GM21367 (cell line): ENCODE measurements around the gene SYCP3.

Experiments
- ATAC-seq: cut with Tn5 transposase; IDR thresholded peaks from one replicate; pipeline ENCODE4 v1.9.1; 2021; ENCODE audit not compliant: unreplicated experiment

Gene SYCP3

DNA sequence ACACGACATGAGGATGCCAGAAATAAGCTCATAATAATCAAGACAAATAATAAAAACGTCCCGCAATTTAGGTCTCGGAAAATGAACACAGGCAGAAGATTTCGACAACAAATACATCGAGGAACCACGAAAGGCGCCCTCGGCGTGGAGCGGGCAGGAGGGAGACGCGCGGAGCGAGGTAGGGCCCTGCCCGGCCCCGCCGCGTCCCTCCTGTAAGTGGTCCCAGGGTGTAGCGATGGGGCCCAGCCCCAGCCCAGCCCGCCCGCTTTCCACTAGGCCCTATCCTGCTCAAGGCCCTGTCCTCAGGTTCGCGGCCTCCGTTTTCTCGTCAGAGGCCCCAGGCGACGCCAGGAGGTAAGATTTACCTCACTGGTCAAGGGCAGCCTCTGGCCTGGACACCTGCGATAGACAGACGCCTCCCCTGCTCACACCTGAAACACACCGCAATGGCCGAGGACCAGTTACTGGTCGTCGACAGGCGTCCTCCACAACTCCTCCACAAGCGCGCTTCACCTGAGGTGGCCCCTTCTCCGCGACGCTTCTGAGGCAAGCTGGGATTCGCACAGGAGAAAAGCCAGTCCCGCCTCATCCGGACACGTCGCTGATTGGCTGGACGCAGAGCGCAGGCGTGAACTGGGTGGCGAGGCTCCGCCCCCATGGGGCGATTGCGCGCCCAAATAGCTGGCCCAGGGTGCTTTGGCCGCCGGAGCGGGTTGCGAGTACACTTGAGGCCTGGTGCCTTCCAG lies at the start of gene SYCP3:
SYCP3 (minus strand) TSS at position 543 of the 746 bp plus-strand sequence. CDS start 1,527 bp downstream, outside the sequence.
- no peak for ATAC-seq

DNA sequence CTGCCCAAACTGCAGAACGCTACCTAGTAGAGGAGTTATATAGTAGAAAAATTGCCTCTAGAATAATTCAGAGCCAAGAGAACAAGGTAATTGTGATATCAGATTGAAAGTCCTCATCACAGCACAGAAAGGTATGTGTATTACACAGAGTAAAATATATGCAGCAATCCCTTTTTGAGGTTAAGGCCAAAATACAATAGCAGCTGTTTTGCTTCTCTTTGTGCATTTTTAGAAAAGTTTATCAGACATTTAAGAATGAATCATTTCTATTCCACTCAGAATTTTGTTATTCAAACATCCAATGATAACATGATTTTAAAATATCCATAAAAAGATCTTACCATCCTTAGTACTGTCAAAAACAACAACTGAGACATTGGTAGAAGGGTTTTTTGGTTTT lies 46.4 kb upstream of the SYCP3 start:
- no peak for ATAC-seq

DNA sequence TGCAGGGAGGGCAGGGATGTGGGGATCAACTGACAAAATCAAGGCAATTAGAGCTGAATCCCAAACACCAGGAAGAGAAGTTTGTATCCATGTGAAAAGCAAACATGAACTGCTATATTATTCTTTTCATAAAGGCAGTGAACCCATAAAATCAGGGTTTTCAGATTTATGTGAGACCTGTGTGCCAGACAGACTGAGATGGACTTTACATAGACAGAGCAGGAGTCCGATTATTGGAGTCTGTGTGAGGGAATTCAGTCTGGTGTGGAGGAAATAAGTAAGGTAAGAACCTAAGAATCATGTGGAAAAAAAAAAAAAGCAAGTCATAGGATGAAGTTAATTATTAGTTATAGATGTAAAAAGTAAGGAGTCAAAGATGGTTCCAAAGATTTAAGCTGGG lies 45.1 kb upstream of the SYCP3 start:
- ATAC-seq = no peak

DNA sequence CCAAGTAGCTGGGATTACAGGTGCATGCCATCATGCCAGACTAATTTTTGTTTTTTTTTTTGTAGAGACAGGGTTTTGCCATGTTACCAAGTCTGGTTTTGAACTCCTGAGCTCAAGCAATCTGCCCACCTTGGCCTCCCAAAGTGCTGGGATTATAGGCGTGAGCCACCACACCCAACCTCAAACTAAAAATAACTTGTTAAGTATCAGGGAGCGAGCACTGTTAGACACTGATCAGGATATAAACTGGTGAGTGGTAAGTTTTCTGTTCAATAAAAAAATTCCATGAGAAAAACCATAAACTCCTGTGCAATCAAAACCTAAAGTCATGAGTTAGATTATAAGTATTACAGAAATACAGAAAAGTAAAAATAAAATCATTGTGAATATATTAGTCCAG lies 44.6 kb upstream of the SYCP3 start:
- no peak for ATAC-seq

DNA sequence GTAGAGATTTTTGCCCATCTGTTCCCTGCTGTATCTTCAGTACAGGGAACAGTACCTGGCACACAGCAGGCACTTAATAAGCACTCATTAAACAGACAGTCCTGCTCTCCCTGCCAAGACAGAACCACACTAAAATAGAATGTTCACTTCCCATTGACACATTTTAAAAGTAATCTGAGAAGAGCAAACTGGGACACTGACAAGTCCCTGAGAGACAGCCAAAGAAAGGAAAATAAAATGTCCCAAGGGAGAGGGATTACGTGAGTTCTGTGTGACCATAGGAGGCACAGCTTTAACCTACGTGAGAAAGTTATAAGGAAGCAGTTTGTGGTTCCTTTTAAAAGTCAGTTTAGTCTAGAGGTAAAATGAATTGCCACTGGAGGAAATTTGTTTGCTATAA lies 43.9 kb upstream of the SYCP3 start:
- ATAC-seq = no peak

DNA sequence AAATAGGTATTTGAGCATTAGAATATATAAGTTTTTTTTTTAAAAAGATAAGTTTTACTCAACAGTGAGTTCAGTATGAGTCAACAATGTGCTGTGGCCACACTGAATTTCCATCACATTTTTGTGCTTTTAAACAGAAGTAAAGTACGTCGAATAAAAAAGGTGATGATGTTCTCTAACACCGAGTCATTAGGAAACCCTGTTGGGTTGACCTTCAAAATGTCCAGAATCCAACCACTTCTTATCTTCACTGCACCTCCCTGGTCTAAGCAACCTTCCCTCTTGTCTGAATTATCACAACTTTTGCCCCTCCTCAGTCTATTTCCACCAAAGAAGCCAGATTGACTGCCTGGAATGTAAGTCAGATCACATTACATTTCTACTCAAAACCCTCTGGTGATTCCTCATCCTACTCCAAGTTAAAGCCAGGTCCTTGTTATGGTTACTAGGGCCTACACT lies 43.0 kb upstream of the SYCP3 start:
- no peak for ATAC-seq

DNA sequence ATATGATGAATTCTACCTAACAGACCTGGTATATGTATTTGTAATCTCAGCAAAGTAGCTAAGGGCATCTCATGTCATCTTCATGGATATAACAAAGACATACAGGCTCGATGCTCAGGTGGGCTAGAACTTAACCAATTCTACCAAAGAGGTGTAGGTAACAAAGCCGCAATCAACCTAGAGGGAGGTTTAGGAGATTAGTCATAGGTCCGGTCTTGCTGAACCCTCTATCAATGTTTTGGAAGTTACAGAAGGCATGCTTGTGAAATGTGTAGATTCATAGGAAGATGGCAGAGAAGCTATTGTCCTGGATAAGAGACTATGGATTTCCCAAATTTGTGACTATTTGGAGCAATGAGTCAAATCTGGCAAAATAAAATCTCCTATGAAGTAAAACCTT lies 42.6 kb upstream of the SYCP3 start:
- ATAC-seq = no peak

DNA sequence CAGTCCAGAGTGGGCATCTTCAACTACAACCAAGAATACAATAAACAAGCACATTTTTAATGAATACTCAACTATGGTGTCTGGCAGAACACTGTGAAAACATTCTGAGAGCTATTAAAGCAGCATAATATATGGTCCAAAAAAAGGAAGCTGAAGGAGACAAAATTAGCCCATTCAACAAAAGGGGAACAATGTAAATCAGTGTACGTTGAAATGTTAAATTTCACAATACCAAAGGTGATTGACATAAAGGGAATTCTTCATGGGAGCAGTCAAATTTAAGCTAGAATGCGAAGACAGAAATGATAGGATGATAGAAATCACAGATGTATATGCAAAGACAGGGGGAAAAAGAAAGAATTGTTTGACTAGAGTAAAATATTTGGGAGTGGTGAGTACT lies 41.3 kb upstream of the SYCP3 start:
- ATAC-seq = no peak

DNA sequence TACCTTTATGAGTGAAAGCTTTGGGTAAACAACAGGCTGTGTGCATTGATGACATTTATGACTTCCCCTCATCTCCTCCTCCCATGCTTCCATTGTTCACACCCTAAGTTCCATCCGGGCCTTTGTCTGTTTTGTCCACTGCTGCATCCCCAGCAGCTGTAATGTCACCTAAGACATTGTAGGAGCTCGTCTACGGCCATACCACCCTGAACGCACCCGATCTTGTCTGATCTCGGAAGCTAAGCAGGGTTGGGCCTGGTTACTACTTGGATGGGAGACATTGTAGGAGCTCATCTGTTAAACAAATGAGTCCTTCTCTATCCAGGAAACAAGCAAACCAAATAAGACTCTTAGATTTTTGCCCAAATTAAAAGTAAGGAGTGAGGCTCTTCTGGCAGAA lies 40.4 kb upstream of the SYCP3 start:
- ATAC-seq = no peak

DNA sequence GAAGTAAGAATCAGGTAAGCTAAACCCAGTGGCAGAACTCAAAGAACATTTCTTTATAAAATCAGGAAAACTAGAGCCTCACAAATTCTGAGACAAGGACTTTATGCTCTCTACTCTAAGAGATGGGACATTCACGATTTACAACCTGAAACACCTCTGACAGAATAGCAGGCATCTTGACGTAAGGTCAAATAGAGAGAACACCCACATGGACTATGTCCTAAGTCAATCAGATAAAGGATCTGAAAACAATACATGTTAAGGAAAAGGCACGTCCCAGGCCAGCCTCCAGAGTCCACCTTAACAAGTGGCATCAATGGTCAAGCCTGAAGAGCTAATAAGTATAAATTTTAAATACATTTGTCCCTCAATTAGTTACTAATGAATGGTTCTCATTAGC lies 39.9 kb upstream of the SYCP3 start:
- no peak for ATAC-seq

DNA sequence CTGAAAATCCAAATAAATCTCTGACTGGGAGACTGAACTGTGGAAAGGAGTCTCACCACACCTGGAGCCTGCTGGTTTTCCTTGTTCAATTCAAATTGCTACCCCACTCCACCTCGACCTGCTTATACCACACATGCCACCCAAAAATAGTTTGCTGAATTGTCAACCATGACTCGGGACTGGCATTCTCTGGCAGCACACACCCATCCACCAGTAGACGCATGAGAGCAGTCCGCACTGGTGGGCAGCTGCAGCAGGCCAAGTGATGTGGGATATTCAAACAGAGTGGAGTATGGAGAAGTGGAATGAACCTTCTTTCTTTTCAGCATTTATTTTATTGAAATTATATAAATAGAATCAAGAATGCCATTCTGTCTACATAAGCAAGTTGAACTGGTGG lies 38.7 kb upstream of the SYCP3 start:
- no peak for ATAC-seq

DNA sequence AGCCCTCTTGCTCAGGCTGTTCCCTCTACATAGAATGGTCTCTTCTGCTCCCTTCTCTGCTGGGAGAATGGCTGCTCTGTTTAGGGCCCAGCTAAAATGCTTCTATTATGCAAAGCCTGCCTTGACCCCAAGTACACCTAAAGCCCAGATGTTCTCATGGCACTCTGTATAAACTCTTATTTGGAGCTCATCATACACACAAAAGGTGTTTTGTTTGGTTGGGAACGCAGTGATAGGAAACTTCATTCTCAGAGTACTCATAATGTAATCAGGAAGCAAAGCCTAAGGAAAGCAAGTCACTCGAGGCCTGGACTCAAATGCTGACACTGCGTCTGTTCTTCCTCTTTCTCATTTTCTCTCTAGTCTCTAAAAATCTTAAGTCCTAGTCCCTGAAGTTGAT lies 38.2 kb upstream of the SYCP3 start:
- no peak for ATAC-seq

DNA sequence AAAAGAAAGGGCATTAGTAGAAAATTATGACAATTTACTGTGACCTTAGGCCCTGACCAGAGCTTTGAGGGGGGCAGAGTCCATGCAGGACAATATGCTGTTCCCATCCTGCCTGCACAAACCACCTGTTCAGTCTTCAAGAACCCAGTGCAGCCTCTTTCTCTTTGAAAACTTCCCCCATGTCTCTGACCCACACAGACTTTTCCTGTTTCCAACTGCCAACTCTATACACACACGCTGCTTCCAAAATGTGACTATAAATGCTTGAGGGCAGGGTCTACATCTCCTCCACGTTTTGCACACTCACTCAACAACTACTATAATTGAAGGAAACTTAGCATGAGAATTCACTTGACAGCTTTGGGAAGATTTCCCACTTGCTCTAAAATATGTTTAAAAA lies 36.6 kb upstream of the SYCP3 start:
- ATAC-seq = no peak

DNA sequence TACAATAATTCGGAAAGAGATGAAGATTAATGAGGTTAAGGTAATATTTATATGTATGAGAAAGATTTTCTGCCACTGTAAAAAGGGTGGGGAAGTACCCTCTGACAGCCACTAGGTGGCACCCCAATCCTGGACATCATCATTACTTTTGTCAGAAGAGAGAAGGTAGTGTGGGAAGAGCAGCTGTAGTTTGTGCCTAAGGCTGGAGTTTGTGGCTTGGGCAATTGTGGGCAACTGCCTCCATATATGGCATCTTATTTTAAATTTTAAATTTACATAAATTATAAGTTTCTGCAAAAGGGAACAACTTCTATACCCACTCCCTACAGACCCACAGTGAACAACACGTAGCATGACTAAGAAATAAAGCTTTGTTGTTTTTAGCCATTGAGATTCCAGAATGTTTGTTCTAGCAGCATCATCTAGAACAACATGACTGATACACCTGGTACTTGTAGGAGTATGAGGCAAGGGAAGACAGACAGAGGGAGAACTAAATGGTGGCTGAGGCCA lies 34.4 kb upstream of the SYCP3 start:
- no peak for ATAC-seq

DNA sequence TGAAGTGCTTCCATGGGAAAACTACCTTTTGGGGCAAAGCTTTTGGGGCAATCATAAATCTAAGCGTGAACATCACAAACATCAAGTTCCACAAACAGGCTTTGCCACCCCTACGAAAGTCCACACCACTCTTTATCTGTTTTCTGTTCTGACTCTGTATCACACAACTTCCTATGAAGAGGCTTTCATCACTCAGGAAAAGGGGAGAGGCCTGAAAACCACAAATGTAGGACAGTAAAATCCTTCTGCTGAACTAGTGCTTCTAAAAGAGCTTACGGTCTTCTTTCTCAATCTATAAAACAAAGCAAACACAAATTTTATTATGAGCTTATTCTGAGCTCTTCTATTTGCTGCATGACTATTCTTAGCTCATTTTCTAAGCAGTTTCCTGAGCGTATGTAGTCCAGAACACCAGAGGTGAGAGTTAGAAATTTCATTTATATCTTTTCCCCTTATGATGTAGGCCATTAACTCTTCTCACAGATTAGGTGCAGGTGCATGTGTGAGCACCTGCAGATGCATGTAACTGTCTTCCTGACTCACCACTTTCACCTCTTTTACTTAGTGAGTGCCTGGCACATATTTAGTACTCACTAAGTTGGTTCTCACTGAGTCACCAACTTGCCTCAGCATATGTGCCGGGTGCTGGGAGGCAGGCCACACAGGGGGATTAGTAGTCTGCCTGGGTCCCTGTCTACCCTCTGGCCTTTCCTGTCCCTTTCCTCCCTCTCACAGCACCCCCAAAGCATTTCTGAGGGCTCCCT lies 32.9 kb upstream of the SYCP3 start:
- ATAC-seq = no peak

DNA sequence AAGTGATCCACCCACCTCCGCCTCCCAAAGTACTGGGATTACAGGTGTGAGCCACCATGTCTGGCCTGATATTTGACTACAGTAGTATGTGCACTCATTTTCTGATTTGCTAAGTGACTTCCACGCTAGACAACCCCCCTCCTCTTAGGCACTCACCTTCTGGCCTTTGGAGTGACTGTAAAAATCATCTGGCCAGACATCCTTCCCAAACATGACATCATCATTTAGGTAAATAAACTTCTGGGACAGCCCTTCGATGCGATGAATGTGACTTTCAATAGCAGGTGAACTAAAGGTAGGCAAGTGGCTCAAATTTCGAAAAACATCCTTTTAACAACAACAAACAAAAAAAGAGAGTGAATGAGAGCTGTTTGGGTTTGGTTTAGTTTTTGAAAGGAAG lies 30.6 kb upstream of the SYCP3 start:
- ATAC-seq = no peak

DNA sequence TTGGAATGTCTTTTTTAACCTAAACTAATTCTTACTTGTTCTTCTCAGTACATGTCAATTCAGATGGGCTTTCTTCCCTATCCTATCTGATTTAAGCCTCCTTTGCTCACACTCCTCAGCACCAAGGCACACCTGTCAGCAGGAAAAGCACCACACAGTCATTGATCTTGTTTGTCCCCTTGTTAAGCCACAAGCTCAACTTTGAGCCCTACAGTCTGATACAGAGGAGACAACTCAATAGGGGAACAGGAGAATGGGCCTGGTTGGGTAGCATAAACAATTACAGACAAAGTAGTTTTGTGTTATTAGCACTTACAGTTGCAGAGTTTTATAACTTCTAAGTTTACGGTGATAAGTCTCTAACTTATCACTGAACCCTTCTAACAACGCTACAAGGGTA lies 29.5 kb upstream of the SYCP3 start:
- no peak for ATAC-seq

DNA sequence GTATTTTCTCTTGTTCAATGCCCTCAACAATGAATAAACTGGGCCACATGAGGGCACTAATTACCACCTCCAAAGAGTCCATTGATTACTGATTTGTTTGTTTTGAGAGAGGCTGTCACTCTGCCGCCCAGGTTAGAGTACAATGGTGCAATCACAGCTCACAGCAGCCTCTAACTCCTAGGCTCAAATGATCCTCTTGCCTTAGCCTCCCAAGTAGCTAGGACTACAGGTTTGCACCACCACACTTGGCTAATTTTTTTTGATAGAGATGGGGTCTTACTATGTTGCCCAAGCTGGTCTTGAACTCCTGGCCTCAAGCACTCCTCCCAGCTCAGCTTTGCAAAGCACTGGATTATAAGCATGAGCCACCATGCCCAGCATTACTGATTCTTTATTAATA lies 28.3 kb upstream of the SYCP3 start:
- ATAC-seq = no peak

DNA sequence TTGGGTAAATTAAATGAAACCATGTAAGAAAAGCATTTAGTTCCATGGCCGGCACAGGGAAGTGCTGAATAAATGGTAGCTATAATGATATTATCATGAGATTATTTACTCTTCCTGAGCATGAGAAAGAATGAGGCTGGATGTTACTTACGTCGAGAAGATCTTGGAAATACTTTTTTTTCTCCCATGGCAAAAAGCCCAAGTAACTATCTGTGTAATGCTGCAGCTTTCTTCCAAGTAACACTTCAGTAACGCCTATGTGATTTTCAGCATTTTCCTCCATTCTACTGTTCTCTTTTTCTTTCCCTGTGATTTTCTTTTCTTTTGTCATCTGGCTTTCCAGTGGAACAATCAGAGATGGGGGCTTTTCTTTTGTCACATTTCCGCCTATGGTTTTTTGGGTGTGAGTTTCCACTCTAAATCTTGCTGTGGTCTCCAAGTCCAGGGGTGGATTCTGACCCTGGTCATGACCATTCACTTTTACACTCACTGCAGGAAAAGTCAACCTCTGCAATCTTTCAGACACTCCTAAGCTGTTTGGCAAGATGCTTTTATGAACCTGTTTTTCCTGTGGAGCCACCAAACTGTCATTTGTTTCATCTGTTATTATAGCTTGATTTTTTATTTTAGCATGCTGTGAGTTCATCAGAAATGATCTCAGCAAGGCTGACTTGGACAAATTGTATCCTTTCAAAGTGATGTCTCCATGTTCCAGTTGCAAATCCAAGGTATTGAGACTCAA lies 25.0 kb upstream of the SYCP3 start:
- ATAC-seq = no peak

DNA sequence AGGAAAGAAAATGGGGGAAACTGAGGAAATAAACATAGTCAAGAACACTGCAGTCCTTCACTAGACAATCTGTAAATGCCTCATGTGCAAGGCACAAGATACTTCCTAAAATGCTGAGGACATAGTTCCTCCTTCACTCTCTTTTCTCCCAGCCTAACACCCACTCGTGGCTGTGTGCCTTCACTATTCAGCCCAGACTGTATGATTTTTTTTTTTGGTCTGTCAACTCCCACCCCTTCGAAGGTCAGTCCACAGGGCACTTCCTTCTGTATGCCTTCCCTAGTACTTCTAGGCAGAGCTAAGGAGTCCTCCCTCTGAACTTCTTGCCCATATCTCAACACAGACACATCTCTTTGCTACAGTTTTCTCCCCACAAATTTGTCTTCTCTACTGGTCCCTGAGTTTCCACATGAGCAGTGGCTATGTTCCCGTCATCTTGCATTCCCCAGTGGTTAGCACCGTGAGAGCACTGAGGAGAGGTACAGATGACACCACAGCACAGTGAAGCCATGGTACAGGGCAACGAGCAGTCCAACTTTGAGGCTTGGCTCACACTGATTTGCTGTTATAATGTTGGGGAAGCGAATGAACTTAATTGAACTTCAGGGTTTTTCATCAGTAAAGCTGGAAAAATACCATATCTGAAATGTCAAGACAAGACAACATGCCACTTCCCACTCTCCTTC lies 24.1 kb upstream of the SYCP3 start:
- no peak for ATAC-seq

DNA sequence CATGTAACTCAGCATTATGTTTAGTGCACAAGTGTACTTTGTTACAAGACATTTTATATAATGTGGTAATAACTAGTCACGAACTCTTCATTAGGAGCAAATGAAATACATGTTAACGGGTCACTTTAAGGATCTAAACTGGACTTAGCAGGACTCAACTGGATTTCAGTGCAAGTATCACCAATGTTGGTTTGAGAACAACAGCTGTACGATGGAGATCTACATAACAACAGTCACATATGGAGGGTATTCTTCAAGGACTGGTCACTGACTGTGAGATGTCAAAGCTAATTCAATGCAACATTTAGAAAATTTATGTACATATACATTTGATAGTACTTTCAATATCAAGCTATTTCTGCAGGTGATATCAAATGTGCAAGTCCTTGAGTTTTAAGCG lies 22.5 kb upstream of the SYCP3 start:
- no peak for ATAC-seq
